KMS-11 (cell line): ENCODE measurements around the gene SAMM50.

Experiments used
- H2AFZ ChIP-seq: fragments of 200-600 bp; sonication (generic); 2 replicates; pipeline ENCODE4 v1.6.1; 2016; ENCODE audit warnings: antibody characterized with exemption, mixed run types, low read depth
- H3K27ac ChIP-seq: fragments of 200-600 bp; sonication (generic); 2 replicates; pipeline ENCODE4 v1.6.1; 2016; ENCODE audit warnings: mild to moderate bottlenecking, mixed run types
- H3K27me3 ChIP-seq: fragments of 200-600 bp; sonication (generic); 2 replicates; pipeline ENCODE4 v1.6.1; 2017; ENCODE audit warnings: mild to moderate bottlenecking, low read depth, mixed run types, moderate library complexity; ENCODE audit not compliant: insufficient read depth
- H3K36me3 ChIP-seq: fragments of 200-600 bp; sonication (generic); 2 replicates; pipeline ENCODE4 v1.6.1; 2017; ENCODE audit warnings: mild to moderate bottlenecking, mixed run types; ENCODE audit not compliant: insufficient read depth
- H3K4me1 ChIP-seq: fragments of 200-600 bp; sonication (generic); 2 replicates; pipeline ENCODE4 v1.6.1; 2016; ENCODE audit warnings: mild to moderate bottlenecking, low read depth, mixed run types; ENCODE audit not compliant: poor library complexity, severe bottlenecking
- H3K4me2 ChIP-seq: fragments of 200-600 bp; sonication (generic); 2 replicates; pipeline ENCODE4 v1.7.0; 2016; ENCODE audit warnings: mild to moderate bottlenecking, mixed run types
- H3K4me3 ChIP-seq: fragments of 200-600 bp; sonication (generic); IDR thresholded peaks from 2 replicates; pipeline ENCODE4 v1.6.1; 2017; ENCODE audit warnings: low read depth, low read length, mixed read lengths; ENCODE audit not compliant: insufficient read depth
- H3K79me2 ChIP-seq: fragments of 200-600 bp; sonication (generic); 2 replicates; pipeline ENCODE4 v1.6.1; 2016; ENCODE audit warnings: low read depth, mixed run types; ENCODE audit not compliant: insufficient read depth
- H3K9ac ChIP-seq: fragments of 200-600 bp; sonication (generic); 2 replicates; pipeline ENCODE4 v1.6.1; 2016; ENCODE audit warnings: mild to moderate bottlenecking, mixed run types
- H4K20me1 ChIP-seq: fragments of 200-600 bp; sonication (generic); 2 replicates; pipeline ENCODE4 v1.6.1; 2016; ENCODE audit warnings: mild to moderate bottlenecking, mixed run types; ENCODE audit not compliant: insufficient read depth
- CTCF ChIP-seq: fragments of 200-600 bp; sonication (generic); conservative IDR thresholded peaks from 2 replicates; pipeline ENCODE4 v1.6.1; 2017; ENCODE audit warnings: low read depth, mild to moderate bottlenecking, antibody characterized with exemption, low read length, moderate library complexity, mixed read lengths

Gene SAMM50

GRCh38 chr22:43995798-43996169, 40.5 kb downstream of the SAMM50 start:
- Histone ChIP-seq H3K4me2 (no peak overlapping the region), H2AFZ (no peak overlapping the region)

GRCh38 chr22:43996170-43996980, 41.1 kb downstream of the SAMM50 start:
- TF ChIP-seq CTCF = no peak
- no peaks in the 10 kb centered on the region for H3K4me1 ChIP-seq
- H3K27me3 ChIP-seq = no peaks in the 10 kb centered on the region
- no peak overlapping the region for H3K4me3 ChIP-seq
- no peak overlapping the region for H3K9ac ChIP-seq
- no peaks in the 10 kb centered on the region for H3K79me2 ChIP-seq
- no peak overlapping the region for H3K4me2 ChIP-seq
- H2AFZ ChIP-seq = no peak overlapping the region
- no peaks in the 10 kb centered on the region for H4K20me1 ChIP-seq
- no peaks in the 10 kb centered on the region for H3K36me3 ChIP-seq
- H3K27ac ChIP-seq = no peak overlapping the region

More at GRCh38 chr22:43995798-43996169, 40.5 kb downstream of the SAMM50 start:
- Histone ChIP-seq H4K20me1 (no peaks in the 10 kb centered on the region), H3K27me3 (no peaks in the 10 kb centered on the region), H3K4me3 (no peak overlapping the region), H3K36me3 (no peaks in the 10 kb centered on the region), H3K27ac (no peak overlapping the region), H3K4me1 (no peaks in the 10 kb centered on the region), H3K79me2 (no peaks in the 10 kb centered on the region), H3K9ac (no peak overlapping the region)
- no peak for TF ChIP-seq CTCF

- no peaks in the 10 kb centered on the region for H3K27me3 ChIP-seq
- H3K4me2 ChIP-seq = no peak overlapping the region
- H3K79me2 ChIP-seq = no peaks in the 10 kb centered on the region
- H4K20me1 ChIP-seq = no peaks in the 10 kb centered on the region
- H2AFZ ChIP-seq = no peak overlapping the region
- TF ChIP-seq CTCF = no peak
- H3K4me1 ChIP-seq = no peaks in the 10 kb centered on the region
- H3K9ac ChIP-seq = no peak overlapping the region
- H3K27ac ChIP-seq = no peak overlapping the region
- no peaks in the 10 kb centered on the region for H3K36me3 ChIP-seq
- H3K4me3 ChIP-seq = no peak overlapping the region
Measured at GRCh38 chr22:43996981-43997265, 41.7 kb downstream of the SAMM50 start.

- H3K4me3 ChIP-seq = no peak overlapping the region
- no peaks in the 10 kb centered on the region for H3K27me3 ChIP-seq
- no peaks in the 10 kb centered on the region for H3K4me1 ChIP-seq
- no peak overlapping the region for H2AFZ ChIP-seq
- no peak overlapping the region for H3K9ac ChIP-seq
- no peak for TF ChIP-seq CTCF
- no peak overlapping the region for H3K27ac ChIP-seq
- no peak overlapping the region for H3K4me2 ChIP-seq
- H3K36me3 ChIP-seq = no peaks in the 10 kb centered on the region
- H4K20me1 ChIP-seq = no peaks in the 10 kb centered on the region
- H3K79me2 ChIP-seq = no peaks in the 10 kb centered on the region
Measured at GRCh38 chr22:43998679-43999264, 43.5 kb downstream of the SAMM50 start.
